ENCODE data around the gene CNOT3. TPM values are rescaled to one million over a fixed set of nuclear protein-coding genes. Genes with fewer than 3 reads are reported as not detected.
"Not testable (repeated sequence)": the region's sequence is repeated elsewhere in the genome, so short reads cannot be mapped to it uniquely, and the experiment has no call there.

Gene CNOT3
- total RNA-seq, 4 donors from 2014 or later = 22.4 to 30.3 (median 29.8) TPM

DNA sequence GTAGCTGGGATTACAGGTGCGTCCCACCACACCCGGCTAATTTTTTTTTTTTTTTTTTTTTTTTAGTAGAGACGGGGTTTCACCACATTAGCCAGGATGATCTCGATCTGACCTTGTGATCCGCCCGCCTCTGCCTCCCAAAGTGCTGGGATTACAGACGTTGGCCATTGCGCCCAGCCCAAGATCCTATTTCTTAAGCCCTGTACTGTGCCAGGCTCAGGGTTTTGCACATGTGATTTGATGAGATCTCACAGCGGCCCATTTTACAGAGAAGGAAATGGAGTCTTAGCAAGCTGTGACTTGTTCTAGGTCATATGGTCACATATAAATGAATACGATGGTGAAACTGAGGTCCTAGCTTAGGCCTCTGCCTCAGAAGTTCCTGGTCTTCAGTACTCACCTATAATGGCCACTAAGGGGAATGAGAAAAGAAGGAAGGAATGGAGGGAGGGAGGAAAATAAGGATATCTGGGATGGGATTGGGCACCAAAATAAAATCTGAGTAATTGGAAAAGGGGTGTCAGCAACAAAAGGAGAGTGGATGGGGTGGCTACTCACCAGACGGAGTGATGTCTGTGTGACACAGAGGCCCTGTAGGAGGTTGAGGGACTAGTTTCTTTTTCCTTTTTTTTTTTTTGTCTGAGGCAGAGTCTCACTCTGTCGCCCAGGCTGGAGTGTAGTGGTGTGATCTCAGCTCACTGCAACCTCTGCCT, 38.2 kb upstream of the CNOT3 start:
- TF ChIP-seq POLR2A (IDR thresholded peaks at IDR 0.05) = no peak
- TF ChIP-seq, protein P1, sequence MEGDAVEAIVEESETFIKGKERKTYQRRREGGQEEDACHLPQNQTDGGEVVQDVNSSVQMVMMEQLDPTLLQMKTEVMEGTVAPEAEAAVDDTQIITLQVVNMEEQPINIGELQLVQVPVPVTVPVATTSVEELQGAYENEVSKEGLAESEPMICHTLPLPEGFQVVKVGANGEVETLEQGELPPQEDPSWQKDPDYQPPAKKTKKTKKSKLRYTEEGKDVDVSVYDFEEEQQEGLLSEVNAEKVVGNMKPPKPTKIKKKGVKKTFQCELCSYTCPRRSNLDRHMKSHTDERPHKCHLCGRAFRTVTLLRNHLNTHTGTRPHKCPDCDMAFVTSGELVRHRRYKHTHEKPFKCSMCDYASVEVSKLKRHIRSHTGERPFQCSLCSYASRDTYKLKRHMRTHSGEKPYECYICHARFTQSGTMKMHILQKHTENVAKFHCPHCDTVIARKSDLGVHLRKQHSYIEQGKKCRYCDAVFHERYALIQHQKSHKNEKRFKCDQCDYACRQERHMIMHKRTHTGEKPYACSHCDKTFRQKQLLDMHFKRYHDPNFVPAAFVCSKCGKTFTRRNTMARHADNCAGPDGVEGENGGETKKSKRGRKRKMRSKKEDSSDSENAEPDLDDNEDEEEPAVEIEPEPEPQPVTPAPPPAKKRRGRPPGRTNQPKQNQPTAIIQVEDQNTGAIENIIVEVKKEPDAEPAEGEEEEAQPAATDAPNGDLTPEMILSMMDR (IDR thresholded peaks at IDR 0.05) = no peak
- H3K4me3 ChIP-seq (replicated peaks in 1 of 3) = no peak overlapping the region
- peaks cover 15% of the 10 kb centered on the region in 2 donors for H3K4me1 ChIP-seq
- H3K36me3 ChIP-seq = no peaks in the 10 kb centered on the region
- intact Hi-C loops (cut with DNase I) = no loop called here
- no peak overlapping the region for H3K27ac ChIP-seq
- no peak for DNase-seq
- 83 to 86% methylated on average over 12 of the region's 12 CpGs for WGBS, 2 donors
- H3K9me3 ChIP-seq = no peaks in the 10 kb centered on the region
- H3K27me3 ChIP-seq = peaks cover 4% of the 10 kb centered on the region

DNA sequence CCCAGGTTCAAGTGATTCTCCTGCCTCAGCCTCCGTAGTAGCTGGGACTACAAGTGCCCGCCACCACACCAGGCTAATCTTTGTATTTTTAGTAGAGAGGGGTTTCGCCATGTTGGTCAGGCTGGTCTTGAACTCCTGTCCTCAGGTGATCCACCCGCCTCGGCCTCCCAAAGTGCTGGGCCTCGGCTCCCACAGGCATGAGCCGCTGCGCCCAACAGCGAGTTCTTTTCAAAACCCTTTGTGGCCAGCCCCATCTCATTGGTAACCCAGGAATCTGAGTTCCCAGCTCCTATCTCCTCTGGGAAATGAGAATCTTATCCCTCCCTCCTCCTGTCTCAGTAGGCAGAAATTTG, 37.7 kb upstream of the CNOT3 start:
- intact Hi-C loops (cut with DNase I); DNase-seq; H3K9me3 ChIP-seq; H3K27me3 ChIP-seq; H3K4me3 ChIP-seq (replicated peaks in 1 of 3); H3K27ac ChIP-seq; H3K36me3 ChIP-seq: not testable (repeated sequence)
- H3K4me1 ChIP-seq = peaks cover 15% of the 10 kb centered on the region in 2 donors
- 77 to 78% methylated on average over 9 of the region's 9 CpGs for WGBS, 2 donors

GRCh38 chr19:54100561-54100960, 37.0 kb upstream of the CNOT3 start, which contains the start of gene OSCAR:
TSS of gene OSCAR (minus strand) at chr19:54100803. CDS start at chr19:54100792, 11 bp downstream.
- H3K27me3 ChIP-seq = peaks cover 2% of the 10 kb centered on the region
- no peaks in the 10 kb centered on the region for H3K36me3 ChIP-seq
- H3K9me3 ChIP-seq = no peaks in the 10 kb centered on the region
- 58 to 69% methylated on average over 5 of the region's 5 CpGs for WGBS, 2 donors
- H3K27ac ChIP-seq = no peak within 1 kb of the TSS
- no peak within 1 kb of the TSS for H3K4me3 ChIP-seq (replicated peaks in 1 of 3)
- intact Hi-C loops (cut with DNase I) = no loop called here
- no peak for DNase-seq
- H3K4me1 ChIP-seq = peaks cover 13 to 15% of the 10 kb centered on the region in 2 donors
- TF ChIP-seq, protein P1 (IDR thresholded peaks at IDR 0.05) = no peak
- TF ChIP-seq POLR2A (IDR thresholded peaks at IDR 0.05) = no peak

DNA sequence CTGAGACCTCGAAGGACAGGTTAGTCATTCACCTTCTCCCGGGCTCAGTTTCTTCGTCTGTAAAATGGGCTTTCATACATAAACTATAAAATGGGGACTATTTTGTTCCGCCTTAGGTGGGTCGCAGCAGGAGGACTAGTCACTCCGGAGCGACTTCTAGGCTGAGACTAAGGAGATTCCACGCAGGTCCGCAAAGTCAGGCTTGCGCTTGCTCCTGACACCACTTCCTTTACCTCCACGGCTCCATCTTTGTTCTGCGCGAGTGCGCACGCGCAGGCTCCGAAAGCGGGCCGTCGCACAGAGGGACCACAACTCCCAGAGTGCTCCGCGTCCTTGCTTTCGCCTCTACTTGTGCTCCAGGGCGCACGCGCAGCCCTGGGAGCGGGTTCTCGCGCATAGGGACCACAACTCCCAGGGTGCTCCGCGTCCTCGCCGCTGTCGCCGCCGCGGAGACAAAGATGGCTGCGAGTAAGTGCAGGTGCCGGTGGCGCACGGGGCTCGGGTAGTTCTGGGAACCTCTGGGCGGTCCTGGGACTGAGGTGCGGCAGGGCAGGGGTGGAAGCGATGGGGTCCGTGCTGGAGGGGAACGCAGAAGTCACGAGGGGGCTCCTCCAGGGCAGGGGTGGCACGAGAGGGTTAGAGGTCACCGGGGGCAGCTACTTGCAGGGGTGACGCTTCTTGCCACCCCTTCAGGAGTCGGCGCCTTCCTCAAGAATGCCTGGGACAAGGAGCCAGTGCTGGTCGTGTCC, 35.0 kb upstream of the CNOT3 start, which contains the start of gene NDUFA3:
TSS of gene NDUFA3 (plus strand) at position 435 of the 749 bp plus-strand sequence. CDS start at position 459, 24 bp downstream.
- Histone ChIP-seq H3K36me3 (peaks cover 6 to 16% of the 10 kb centered on the region in 2 donors), H3K4me1 (peaks cover 7 to 10% of the 10 kb centered on the region in 2 donors), H3K9me3 (no peaks in the 10 kb centered on the region), H3K4me3 (replicated peaks in 1 of 3) (peak within 1 kb of the TSS; percentile 34 to 64 (median 57)), H3K27ac (peak within 1 kb of the TSS in 1 of 3 donors; percentile 60), H3K27me3 (no peaks in the 10 kb centered on the region)
- intact Hi-C loops (cut with DNase I) = no loop called here
- DNase-seq = peak; percentile 98 to 99
- peak in 1 of 2 donors; percentile 59 for TF ChIP-seq POLR2A (IDR thresholded peaks at IDR 0.05)
- TF ChIP-seq, protein P1 (IDR thresholded peaks at IDR 0.05) = no peak
- WGBS, 2 donors = 2 to 10% methylated on average over 17 to 44 of the region's 54 CpGs

DNA sequence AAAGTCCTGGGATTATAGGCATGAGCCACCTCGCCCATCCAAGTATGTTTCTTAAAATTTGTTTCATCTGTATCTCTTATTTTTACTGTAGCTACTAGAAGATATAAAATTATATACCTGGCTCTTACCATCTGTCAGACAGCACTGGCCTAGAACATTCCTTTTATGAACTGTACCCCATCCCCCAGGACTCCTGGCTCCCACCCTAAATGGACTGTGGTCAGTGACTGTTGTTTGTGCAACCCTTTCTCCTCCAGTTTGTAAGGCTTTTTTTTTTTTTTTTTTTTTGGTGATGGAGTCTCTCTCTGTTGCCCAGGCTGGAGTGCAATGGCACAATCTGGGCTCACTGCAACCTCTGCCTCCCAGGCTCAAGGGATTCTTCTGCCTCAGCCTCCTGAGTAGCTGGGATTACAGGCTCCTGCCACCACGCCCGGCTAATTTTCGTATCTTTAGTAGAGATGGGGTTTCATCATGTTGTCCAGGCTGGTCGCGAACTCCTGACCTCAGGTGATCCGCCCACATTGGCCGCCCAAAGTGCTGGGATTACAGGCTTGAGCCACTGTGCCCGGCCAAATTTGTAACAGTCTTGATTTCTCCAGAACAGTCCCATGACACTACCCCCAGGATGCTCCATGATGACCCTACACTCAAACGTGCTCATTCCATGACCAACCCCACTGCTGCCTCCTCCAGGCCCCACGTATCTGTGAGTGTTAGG, 32.4 kb upstream of the CNOT3 start:
- 91 to 93% methylated on average over 11 of the region's 11 CpGs for WGBS, 2 donors
- peaks cover 25 to 28% of the 10 kb centered on the region in 2 donors for H3K36me3 ChIP-seq
- no peak overlapping the region for H3K27ac ChIP-seq
- no peak for DNase-seq
- TF ChIP-seq, protein P1 (IDR thresholded peaks at IDR 0.05) = no peak
- no peak for TF ChIP-seq POLR2A (IDR thresholded peaks at IDR 0.05)
- H3K9me3 ChIP-seq = no peaks in the 10 kb centered on the region
- H3K4me3 ChIP-seq (replicated peaks in 1 of 3) = no peak overlapping the region
- intact Hi-C loops (cut with DNase I) = no loop called here
- no peaks in the 10 kb centered on the region for H3K27me3 ChIP-seq
- H3K4me1 ChIP-seq = peaks cover 7 to 10% of the 10 kb centered on the region in 2 donors
